ENCODE data around the gene LGR4.

- TF ChIP-seq POLR2A (IDR thresholded peaks at IDR 0.05) (no peak), CTCF (IDR thresholded peaks at IDR 0.05) (no peak)
Observed at GRCh38 chr11:27379449-27379848, 93.1 kb downstream of the LGR4 start.
